Osteoblast (primary cell): ENCODE measurements around the gene CCDC178. TPM values are rescaled to one million over a fixed set of nuclear protein-coding genes. Genes with fewer than 3 reads are reported as not detected.

Source experiments
- DNase-seq: peaks from one replicate; pipeline ENCODE4 v3.0.0; 2011; ENCODE audit warnings: low spot score, mixed read lengths; ENCODE audit not compliant: insufficient read length; ENCODE audit errors: missing footprints
- H2AFZ ChIP-seq: 2 replicates; pipeline ENCODE4 v1.6.0; 2011; ENCODE audit warnings: mild to moderate bottlenecking, low read length
- H3K27ac ChIP-seq: 2 replicates; pipeline ENCODE4 v1.5.1; 2011; ENCODE audit warnings: mild to moderate bottlenecking, low read depth, low read length, moderate library complexity
- H3K27me3 ChIP-seq: 2 replicates; pipeline ENCODE4 v1.6.0; 2012; ENCODE audit warnings: mild to moderate bottlenecking, control low read depth, inconsistent platforms, low read length, moderate library complexity; ENCODE audit not compliant: insufficient read depth
- H3K36me3 ChIP-seq: 2 replicates; pipeline ENCODE4 v1.5.1; 2011; ENCODE audit warnings: mild to moderate bottlenecking, low read length, control low read depth, moderate library complexity; ENCODE audit not compliant: insufficient read depth
- H3K4me1 ChIP-seq: 2 replicates; pipeline ENCODE4 v1.5.1; 2011; ENCODE audit warnings: mild to moderate bottlenecking, low read length, control low read depth, moderate library complexity; ENCODE audit not compliant: insufficient read depth
- H3K4me2 ChIP-seq: 2 replicates; pipeline ENCODE4 v1.6.0; 2011; ENCODE audit warnings: mild to moderate bottlenecking, low read length; ENCODE audit not compliant: insufficient read depth
- H3K4me3 ChIP-seq: fragments of 200-600 bp; sonication (generic); 3 replicates; pipeline ENCODE4 v1.5.1; 2012; ENCODE audit warnings: mild to moderate bottlenecking, low read length, inconsistent platforms; ENCODE audit not compliant: insufficient read depth
- H3K79me2 ChIP-seq: 2 replicates; pipeline ENCODE4 v1.6.0; 2012; ENCODE audit warnings: mild to moderate bottlenecking, low read length, control low read depth, inconsistent platforms; ENCODE audit not compliant: insufficient read depth
- H3K9me3 ChIP-seq: 2 replicates; pipeline ENCODE4 v1.5.1; 2011; ENCODE audit warnings: low read depth, low read length, control low read depth
- H4K20me1 ChIP-seq: 2 replicates; pipeline ENCODE4 v1.6.0; 2012; ENCODE audit warnings: mild to moderate bottlenecking, low read length, control low read depth; ENCODE audit not compliant: insufficient read depth
- total RNA-seq: library from RNA; depleted of rRNA; stranded (reverse); fragments of >200 nt; gene quantifications from 2 replicates; pipeline ENCODE4 v1.2.3, GENCODE V29; 2012
- TF ChIP-seq, protein P1 (sequence below): IDR thresholded peaks from 2 replicates; pipeline ENCODE4 v1.5.1; 2011; ENCODE audit warnings: mild to moderate bottlenecking, low read depth, low read length, moderate library complexity; ENCODE audit errors: extremely low read depth

Gene CCDC178
- total RNA-seq, 1 donor = not detected

DNA sequence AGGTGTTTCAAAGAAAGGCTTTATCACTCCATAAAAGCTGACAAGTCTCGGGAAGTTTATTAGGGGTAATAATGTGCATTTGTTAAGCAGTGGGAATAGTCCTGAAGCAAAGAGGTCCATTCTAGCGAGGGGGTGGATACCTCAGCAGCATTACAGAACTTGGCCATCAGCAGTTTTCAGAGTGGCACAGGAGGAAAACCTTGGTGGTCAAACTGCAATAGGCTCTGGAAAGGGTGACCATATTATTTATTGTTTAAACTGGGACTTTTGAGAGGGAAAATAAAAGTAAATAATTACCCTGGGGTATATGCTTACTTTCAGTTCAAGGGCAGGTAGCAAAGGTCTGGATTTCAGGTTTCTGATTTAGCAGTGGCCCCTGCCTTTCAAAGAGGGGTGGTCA, 552.2 kb downstream of the CCDC178 start:
- H3K4me1 ChIP-seq = no peaks in the 10 kb centered on the region
- H3K9me3 ChIP-seq = no peaks in the 10 kb centered on the region
- no peak overlapping the region for H3K4me3 ChIP-seq
- no peaks in the 10 kb centered on the region for H3K27me3 ChIP-seq
- no peak overlapping the region for H2AFZ ChIP-seq
- H3K36me3 ChIP-seq = no peaks in the 10 kb centered on the region
- H3K79me2 ChIP-seq = no peaks in the 10 kb centered on the region
- DNase-seq = no peak
- H3K4me2 ChIP-seq = no peak overlapping the region
- no peaks in the 10 kb centered on the region for H4K20me1 ChIP-seq
- no peak overlapping the region for H3K27ac ChIP-seq
- TF ChIP-seq, protein P1, sequence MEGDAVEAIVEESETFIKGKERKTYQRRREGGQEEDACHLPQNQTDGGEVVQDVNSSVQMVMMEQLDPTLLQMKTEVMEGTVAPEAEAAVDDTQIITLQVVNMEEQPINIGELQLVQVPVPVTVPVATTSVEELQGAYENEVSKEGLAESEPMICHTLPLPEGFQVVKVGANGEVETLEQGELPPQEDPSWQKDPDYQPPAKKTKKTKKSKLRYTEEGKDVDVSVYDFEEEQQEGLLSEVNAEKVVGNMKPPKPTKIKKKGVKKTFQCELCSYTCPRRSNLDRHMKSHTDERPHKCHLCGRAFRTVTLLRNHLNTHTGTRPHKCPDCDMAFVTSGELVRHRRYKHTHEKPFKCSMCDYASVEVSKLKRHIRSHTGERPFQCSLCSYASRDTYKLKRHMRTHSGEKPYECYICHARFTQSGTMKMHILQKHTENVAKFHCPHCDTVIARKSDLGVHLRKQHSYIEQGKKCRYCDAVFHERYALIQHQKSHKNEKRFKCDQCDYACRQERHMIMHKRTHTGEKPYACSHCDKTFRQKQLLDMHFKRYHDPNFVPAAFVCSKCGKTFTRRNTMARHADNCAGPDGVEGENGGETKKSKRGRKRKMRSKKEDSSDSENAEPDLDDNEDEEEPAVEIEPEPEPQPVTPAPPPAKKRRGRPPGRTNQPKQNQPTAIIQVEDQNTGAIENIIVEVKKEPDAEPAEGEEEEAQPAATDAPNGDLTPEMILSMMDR = no peak

Other genes starting within 250 kb of the CCDC178 start
- gene ASXL3, start 137.5 kb upstream of the CCDC178 start, total RNA-seq = not detected in 2 replicates